ENCODE measurements around the gene NCAPD2.
"Not testable (repeated sequence)": the region's sequence is repeated elsewhere in the genome, so short reads cannot be mapped to it uniquely, and the experiment has no call there.

The NCAPD2 gene

DNA sequence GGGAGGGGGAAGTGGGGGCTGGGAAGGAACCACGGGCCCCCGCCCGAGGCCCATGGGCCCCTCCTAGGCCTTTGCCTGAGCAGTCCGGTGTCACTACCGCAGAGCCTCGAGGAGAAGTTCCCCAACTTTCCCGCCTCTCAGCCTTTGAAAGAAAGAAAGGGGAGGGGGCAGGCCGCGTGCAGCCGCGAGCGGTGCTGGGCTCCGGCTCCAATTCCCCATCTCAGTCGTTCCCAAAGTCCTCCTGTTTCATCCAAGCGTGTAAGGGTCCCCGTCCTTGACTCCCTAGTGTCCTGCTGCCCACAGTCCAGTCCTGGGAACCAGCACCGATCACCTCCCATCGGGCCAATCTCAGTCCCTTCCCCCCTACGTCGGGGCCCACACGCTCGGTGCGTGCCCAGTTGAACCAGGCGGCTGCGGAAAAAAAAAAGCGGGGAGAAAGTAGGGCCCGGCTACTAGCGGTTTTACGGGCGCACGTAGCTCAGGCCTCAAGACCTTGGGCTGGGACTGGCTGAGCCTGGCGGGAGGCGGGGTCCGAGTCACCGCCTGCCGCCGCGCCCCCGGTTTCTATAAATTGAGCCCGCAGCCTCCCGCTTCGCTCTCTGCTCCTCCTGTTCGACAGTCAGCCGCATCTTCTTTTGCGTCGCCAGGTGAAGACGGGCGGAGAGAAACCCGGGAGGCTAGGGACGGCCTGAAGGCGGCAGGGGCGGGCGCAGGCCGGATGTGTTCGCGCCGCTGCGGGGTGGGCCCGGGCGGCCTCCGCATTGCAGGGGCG lies 40.2 kb downstream of the NCAPD2 start, which contains the start of gene GAPDH:
Gene GAPDH, plus strand, starts transcription at position 595 of the 772 bp plus-strand sequence. CDS start 316 bp downstream, outside the sequence.
- in situ Hi-C loops (cut with MboI; ENCODE audit: low sequenced_read_pairs) = no loop called here

DNA sequence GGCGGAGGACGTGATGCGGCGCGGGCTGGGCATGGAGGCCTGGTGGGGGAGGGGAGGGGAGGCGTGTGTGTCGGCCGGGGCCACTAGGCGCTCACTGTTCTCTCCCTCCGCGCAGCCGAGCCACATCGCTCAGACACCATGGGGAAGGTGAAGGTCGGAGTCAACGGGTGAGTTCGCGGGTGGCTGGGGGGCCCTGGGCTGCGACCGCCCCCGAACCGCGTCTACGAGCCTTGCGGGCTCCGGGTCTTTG lies 40.7 kb downstream of the NCAPD2 start:
- in situ Hi-C loops (cut with MboI; ENCODE audit: low sequenced_read_pairs) = no loop called here

DNA sequence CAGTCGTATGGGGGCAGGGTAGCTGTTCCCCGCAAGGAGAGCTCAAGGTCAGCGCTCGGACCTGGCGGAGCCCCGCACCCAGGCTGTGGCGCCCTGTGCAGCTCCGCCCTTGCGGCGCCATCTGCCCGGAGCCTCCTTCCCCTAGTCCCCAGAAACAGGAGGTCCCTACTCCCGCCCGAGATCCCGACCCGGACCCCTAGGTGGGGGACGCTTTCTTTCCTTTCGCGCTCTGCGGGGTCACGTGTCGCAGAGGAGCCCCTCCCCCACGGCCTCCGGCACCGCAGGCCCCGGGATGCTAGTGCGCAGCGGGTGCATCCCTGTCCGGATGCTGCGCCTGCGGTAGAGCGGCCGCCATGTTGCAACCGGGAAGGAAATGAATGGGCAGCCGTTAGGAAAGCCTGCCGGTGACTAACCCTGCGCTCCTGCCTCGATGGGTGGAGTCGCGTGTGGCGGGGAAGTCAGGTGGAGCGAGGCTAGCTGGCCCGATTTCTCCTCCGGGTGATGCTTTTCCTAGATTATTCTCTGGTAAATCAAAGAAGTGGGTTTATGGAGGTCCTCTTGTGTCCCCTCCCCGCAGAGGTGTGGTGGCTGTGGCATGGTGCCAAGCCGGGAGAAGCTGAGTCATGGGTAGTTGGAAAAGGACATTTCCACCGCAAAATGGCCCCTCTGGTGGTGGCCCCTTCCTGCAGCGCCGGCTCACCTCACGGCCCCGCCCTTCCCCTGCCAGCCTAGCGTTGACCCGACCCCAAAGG lies 41.2 kb downstream of the NCAPD2 start:
- in situ Hi-C loops (cut with MboI; ENCODE audit: low sequenced_read_pairs) = no loop called here

DNA sequence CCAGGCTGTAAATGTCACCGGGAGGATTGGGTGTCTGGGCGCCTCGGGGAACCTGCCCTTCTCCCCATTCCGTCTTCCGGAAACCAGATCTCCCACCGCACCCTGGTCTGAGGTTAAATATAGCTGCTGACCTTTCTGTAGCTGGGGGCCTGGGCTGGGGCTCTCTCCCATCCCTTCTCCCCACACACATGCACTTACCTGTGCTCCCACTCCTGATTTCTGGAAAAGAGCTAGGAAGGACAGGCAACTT lies 41.7 kb downstream of the NCAPD2 start:
- in situ Hi-C loops (cut with MboI; ENCODE audit: low sequenced_read_pairs) = no loop called here

DNA sequence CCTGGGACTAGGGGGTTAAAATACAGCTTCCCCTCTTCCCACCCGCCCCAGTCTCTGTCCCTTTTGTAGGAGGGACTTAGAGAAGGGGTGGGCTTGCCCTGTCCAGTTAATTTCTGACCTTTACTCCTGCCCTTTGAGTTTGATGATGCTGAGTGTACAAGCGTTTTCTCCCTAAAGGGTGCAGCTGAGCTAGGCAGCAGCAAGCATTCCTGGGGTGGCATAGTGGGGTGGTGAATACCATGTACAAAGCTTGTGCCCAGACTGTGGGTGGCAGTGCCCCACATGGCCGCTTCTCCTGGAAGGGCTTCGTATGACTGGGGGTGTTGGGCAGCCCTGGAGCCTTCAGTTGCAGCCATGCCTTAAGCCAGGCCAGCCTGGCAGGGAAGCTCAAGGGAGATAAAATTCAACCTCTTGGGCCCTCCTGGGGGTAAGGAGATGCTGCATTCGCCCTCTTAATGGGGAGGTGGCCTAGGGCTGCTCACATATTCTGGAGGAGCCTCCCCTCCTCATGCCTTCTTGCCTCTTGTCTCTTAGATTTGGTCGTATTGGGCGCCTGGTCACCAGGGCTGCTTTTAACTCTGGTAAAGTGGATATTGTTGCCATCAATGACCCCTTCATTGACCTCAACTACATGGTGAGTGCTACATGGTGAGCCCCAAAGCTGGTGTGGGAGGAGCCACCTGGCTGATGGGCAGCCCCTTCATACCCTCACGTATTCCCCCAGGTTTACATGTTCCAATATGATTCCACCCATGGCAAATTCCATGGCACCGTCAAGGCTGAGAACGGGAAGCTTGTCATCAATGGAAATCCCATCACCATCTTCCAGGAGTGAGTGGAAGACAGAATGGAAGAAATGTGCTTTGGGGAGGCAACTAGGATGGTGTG lies 42.3 kb downstream of the NCAPD2 start:
- in situ Hi-C loops (cut with MboI; ENCODE audit: low sequenced_read_pairs) = no loop called here

DNA sequence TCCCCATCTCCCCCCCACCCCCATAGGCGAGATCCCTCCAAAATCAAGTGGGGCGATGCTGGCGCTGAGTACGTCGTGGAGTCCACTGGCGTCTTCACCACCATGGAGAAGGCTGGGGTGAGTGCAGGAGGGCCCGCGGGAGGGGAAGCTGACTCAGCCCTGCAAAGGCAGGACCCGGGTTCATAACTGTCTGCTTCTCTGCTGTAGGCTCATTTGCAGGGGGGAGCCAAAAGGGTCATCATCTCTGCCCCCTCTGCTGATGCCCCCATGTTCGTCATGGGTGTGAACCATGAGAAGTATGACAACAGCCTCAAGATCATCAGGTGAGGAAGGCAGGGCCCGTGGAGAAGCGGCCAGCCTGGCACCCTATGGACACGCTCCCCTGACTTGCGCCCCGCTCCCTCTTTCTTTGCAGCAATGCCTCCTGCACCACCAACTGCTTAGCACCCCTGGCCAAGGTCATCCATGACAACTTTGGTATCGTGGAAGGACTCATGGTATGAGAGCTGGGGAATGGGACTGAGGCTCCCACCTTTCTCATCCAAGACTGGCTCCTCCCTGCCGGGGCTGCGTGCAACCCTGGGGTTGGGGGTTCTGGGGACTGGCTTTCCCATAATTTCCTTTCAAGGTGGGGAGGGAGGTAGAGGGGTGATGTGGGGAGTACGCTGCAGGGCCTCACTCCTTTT lies 43.1 kb downstream of the NCAPD2 start:
- in situ Hi-C loops (cut with MboI; ENCODE audit: low sequenced_read_pairs) = no loop called here

DNA sequence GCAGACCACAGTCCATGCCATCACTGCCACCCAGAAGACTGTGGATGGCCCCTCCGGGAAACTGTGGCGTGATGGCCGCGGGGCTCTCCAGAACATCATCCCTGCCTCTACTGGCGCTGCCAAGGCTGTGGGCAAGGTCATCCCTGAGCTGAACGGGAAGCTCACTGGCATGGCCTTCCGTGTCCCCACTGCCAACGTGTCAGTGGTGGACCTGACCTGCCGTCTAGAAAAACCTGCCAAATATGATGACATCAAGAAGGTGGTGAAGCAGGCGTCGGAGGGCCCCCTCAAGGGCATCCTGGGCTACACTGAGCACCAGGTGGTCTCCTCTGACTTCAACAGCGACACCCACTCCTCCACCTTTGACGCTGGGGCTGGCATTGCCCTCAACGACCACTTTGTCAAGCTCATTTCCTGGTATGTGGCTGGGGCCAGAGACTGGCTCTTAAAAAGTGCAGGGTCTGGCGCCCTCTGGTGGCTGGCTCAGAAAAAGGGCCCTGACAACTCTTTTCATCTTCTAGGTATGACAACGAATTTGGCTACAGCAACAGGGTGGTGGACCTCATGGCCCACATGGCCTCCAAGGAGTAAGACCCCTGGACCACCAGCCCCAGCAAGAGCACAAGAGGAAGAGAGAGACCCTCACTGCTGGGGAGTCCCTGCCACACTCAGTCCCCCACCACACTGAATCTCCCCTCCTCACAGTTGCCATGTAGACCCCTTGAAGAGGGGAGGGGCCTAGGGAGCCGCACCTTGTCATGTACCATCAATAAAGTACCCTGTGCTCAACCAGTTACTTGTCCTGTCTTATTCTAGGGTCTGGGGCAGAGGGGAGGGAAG lies 43.9 kb downstream of the NCAPD2 start:
- in situ Hi-C loops (cut with MboI; ENCODE audit: low sequenced_read_pairs) = not testable (repeated sequence)

DNA sequence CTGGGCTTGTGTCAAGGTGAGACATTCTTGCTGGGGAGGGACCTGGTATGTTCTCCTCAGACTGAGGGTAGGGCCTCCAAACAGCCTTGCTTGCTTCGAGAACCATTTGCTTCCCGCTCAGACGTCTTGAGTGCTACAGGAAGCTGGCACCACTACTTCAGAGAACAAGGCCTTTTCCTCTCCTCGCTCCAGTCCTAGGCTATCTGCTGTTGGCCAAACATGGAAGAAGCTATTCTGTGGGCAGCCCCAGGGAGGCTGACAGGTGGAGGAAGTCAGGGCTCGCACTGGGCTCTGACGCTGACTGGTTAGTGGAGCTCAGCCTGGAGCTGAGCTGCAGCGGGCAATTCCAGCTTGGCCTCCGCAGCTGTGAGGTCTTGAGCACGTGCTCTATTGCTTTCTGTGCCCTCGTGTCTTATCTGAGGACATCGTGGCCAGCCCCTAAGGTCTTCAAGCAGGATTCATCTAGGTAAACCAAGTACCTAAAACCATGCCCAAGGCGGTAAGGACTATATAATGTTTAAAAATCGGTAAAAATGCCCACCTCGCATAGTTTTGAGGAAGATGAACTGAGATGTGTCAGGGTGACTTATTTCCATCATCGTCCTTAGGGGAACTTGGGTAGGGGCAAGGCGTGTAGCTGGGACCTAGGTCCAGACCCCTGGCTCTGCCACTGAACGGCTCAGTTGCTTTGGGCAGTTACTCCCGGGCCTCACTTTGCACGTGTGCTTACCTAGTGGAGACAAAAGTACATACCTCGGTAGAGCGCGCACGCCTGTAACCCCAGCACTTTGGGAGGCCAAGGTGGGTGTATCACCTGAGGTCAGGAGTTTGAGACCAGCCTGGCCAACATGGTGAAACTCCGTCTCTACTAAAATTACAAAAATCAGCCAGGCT lies 44.8 kb downstream of the NCAPD2 start:
- in situ Hi-C loops (cut with MboI; ENCODE audit: low sequenced_read_pairs) = no loop called here

DNA sequence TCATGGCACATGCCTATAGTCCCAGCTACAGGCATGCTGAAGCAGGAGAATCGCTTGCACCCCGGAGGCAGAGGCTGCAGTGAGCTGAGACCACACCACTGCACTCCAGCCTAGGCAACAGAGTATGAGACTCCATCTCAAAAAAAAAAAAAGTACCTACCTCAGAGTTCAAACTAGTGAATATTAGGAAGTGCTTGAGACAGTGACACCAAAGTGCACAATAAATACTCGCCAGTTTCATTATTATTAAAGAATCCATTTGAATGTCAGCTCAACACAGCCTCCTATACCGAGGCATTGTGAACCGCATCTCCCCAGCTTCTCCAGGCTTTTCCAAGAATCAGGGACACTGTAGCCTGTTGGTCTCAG lies 45.4 kb downstream of the NCAPD2 start:
- in situ Hi-C loops (cut with MboI; ENCODE audit: low sequenced_read_pairs) = no loop called here

DNA sequence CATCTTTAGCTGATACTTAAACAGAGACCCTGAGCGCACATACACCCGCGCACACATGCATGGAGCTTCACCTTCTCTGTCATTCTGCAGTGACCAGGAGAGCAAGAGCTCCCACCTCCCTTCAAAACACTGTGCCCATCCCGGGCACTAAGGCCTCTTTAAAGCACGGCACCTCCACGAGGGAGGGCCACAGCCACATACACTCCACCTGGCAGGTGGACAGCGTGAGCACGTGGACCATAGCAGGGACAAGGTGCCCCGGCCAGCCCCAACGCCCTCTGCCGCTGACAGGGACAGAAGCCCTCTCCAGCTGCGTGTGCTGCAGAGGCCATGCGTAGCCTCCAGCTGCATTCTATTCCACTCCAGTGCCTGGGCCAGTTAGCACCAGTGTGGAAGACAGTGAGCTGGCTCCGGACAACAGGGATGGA lies 45.8 kb downstream of the NCAPD2 start:
- in situ Hi-C loops (cut with MboI; ENCODE audit: low sequenced_read_pairs) = no loop called here

DNA sequence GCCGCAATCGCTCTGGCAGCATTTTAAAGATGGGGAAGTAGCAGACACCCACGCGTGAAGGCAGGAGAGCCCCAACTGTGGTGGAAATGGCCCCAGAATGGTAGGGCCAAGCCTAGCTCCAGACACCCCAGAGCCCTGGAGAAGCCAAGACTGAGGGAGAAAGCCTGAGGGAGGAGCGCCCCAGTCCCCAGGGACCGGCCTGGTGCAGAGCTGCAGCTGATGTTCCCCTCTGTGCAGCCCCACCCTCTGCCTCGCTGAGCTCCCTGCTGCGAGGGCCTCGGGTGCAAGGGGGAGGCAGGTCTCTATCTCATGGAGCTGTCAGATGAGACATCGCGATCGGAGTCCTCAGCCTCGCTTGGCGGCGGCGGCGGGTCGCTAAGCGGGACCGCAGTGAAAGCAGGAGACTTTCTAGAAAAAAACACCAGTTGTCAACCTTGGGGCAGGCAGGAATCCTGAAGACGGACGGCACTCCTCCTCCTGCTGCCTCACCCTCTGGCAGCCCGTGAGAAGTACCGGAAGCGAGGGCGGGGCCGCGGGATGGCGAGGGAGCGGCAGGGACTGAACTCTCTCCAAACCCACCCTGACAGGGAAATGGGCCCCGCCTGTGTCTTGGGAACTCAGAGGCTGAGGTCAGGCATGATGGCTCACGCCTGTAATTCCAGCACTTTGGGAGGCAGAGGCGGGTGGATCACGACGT lies 46.4 kb downstream of the NCAPD2 start:
- in situ Hi-C loops (cut with MboI; ENCODE audit: low sequenced_read_pairs) = no loop called here

DNA sequence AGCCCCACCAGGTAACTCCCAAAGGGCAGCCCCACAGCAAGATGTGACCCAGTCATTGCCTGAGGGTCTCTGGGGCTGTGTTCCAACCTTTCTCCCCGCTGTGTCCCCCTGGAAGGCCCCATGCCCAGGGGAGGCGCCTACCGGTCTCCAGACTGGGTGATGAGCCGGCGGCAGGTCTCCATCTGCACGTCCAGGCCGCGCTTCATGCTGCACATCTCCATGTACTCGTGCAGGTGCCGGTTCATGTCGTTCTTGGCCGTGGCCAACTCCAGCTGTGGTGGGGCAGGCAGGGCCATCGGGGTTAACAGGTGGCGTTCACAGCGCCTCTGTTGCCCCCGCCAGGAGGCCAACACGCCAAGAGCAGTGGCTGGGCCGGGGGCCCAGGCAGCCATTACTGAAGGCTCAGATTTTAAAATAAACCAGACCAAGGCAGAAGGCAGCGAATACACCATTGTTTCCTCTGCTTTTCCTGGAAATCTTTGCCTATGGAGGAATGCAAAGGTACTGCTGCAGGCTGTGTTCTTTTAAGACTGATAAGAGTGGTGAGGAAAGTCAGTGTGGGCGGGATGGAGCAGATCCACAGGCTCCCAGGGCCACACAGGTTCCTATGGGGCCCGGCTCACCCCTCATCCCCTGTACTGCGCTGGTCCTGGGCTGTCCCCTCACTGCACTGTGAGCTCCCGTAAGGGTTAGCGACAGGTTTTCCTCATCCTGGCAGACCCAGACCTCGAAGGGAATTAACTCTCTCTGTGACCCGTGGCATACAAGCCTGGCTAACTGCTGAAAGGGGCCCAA lies 47.7 kb downstream of the NCAPD2 start:
- in situ Hi-C loops (cut with MboI; ENCODE audit: low sequenced_read_pairs) = no loop called here

DNA sequence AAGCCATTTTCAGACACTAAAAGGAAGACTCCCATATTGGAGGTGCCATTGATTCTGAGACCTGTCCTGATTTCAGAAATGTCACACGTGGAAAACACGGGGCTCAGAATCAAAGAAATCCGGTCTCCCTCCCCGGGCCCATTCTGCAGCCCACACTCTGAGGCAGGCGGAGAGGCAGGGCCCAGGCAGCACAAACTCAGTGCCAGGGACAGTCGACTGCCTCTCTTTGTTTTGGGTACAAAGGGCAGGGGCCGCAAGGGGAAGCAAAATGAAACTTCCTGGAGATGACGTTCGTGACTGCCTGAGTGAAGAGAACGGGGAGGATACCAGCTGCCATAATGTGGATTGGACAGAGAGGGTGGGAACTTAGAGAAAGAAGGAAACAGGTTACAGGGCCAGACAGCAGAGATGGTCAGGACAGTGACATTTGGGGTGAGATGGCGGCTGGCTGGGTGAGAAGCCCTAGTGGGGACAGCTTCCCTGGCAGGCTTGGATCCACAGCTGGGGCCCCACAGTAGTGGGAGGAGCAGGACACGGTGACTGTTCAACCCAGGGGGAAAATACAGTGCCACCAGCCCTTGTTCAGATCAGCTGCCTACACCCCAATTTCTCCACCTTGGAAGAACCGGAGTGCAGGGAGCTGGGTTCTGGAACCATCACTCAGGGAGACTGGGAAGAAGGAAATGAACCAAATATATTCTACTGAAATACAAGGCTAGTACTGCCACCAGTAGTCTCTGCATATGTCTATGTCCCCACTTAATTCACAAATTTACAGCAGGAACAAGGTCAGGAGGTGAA lies 48.5 kb downstream of the NCAPD2 start:
- in situ Hi-C loops (cut with MboI; ENCODE audit: low sequenced_read_pairs) = no loop called here

DNA sequence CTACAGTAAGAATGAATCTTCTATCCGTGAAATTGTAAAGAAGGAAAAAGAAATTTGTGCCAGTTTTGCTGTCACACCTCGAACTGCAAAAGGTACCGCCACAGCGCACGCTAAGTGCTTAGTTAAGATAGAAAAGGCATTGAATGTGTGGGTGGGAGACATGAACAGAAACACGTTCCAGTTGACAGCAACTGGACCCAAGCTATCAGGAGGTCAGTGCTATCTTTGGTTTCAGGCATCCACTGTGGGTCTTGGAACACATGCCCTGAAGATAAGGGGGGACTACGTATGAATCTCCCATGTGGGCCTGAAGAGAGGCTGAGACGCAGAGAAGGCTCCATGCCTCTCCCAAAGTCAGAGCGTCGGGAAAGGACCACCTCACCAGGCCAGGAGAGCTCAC lies 52.1 kb downstream of the NCAPD2 start:
- in situ Hi-C loops (cut with MboI; ENCODE audit: low sequenced_read_pairs) = no loop called here

DNA sequence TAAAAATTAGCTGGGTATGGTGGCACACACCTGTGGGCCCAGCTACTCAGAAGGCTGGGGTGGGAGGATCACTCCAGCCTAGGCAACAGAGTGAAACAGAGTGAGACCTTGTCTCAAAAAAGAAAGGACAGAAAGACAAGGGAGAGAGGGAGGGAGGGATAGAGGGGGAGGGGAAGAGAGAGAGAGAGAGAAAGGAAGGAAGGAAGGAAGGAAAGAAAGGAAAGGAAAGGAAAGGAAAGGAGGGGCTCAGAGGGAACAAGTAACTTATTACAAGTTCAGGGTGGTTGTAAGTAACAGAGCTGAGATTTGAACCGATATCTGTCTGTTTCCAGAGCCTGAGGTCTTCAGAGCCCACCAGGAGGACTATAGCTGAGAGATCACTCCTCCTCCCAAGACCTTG lies 53.7 kb downstream of the NCAPD2 start:
- in situ Hi-C loops (cut with MboI; ENCODE audit: low sequenced_read_pairs) = no loop called here

DNA sequence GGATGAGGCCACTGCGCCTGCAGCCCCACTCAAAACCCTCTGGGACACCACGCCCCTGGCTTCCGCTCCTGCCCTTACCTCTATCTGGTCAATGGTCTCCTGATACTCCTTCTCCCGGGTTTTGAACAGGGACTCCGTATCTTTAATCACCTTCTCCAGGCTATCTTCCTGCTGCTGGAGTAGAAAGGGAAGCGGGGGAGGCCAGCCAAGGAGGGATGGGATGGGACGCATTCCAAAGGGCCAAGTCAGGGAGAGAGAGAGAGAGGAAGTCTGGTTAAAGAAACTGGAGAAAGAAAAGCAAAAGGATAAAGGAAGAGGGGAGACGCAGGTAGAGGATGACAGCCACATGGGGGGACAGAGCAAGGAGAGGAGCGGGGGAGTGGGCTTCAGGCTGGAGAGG lies 54.1 kb downstream of the NCAPD2 start:
- in situ Hi-C loops (cut with MboI; ENCODE audit: low sequenced_read_pairs) = no loop called here

DNA sequence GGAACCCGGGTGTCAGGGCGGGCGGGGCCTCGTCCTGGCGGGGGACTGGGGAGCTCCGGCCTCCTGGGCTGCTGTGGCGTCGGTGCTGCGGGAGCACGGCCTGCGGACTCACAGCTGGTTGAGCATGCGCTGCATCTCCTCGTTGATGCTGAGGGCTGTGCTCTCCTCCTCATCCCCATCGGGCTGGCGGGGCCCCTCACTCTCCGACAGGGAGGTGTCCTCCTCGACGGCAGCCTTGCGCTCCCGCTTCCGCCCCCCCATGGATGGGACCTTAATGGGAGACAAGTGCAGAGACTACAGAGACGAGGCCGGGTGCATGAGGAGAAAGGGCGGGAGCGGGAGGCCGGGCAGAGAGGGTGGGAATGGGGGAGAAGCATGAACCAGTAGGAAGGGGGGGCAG lies 54.7 kb downstream of the NCAPD2 start:
- in situ Hi-C loops (cut with MboI; ENCODE audit: low sequenced_read_pairs) = no loop called here
